Measurements from ENCODE around the gene PROX1.

GRCh38 chr1:213966122-213966521 lies 21.7 kb upstream of the PROX1 start:
- TF ChIP-seq POLR2A (IDR thresholded peaks at IDR 0.05) (no peak), CTCF (IDR thresholded peaks at IDR 0.05) (no peak)
